ENCODE data around the gene TMIGD3.

DNA sequence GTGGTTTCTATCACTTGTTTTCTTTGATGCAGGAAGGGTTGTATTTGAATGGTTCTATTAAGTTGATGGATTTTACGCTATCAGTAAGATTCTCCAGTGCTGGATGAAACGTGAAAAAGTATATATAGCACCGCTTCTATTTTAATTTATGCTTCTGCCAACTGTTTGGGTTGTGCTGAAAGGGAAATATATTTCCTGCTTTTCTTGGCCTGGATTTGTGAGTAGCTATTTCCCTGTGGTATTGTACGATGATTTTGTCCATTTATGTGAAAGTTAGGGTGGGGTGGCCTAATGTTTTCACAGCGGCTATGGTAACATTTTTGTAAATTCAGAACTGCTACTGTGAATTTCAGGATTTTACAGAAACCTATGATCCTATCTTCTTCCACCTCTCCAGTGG lies 29.3 kb downstream of the TMIGD3 start:
- no peak for TF ChIP-seq CTCF (IDR thresholded peaks at IDR 0.05)
- TF ChIP-seq POLR2A (IDR thresholded peaks at IDR 0.05): no peak

All from right lobe of liver (tissue), 4 donors.